Gastrocnemius medialis (tissue), 4 donors: ENCODE measurements around the gene RNF146. TPM values are rescaled to one million over a fixed set of nuclear protein-coding genes. Genes with fewer than 3 reads are reported as not detected.

Source experiments
- ATAC-seq, 2 donors: fragments of 150-250 bp; one replicate each; pipeline ENCODE4 v1.9.1; 2016
- DNase-seq, 2 donors: peaks; one replicate each; pipeline ENCODE4 v3.0.0-alpha.2; 2019
- H3K27ac ChIP-seq, 4 donors: fragments of 200-600 bp; sonication (generic); 1 replicate in 1 of 4; 2 replicates in 3 of 4; pipeline ENCODE4 v1.5.1; 2016 to 2018; ENCODE audit warnings: mild to moderate bottlenecking in 2 of 4, moderate library complexity in 1 of 4
- H3K27me3 ChIP-seq, 3 donors: fragments of 200-600 bp; sonication (generic) in 2 of 3; 1 replicate in 1 of 3; 2 replicates in 2 of 3; pipeline versions ENCODE4 v1.5.1 to v1.6.0; 2016 to 2019; ENCODE audit warnings: mild to moderate bottlenecking in 1 of 3, moderate library complexity in 1 of 3
- H3K36me3 ChIP-seq, 2 donors: fragments of 200-600 bp; sonication (generic) in 1 of 2; one replicate each; pipeline ENCODE4 v1.5.1; 2017 to 2018
- H3K4me1 ChIP-seq, 2 donors: fragments of 200-600 bp; sonication (generic) in 1 of 2; one replicate each; pipeline ENCODE4 v1.5.1; 2016 to 2017; ENCODE audit warnings: mild to moderate bottlenecking in 2 of 2
- H3K4me3 ChIP-seq, 4 donors: fragments of 200-600 bp; sonication (generic) in 3 of 4; 1 replicate in 1 of 4; 2 replicates in 3 of 4; pipeline ENCODE4 v1.5.1; 2016 to 2019; ENCODE audit warnings: mild to moderate bottlenecking in 2 of 4
- H3K9me3 ChIP-seq, 3 donors: fragments of 200-600 bp; sonication (generic) in 2 of 3; 1 replicate in 1 of 3; 2 replicates in 2 of 3; pipeline ENCODE4 v1.5.1; 2016 to 2019
- POLR2A ChIP-seq, 2 donors: fragments of 450-650 bp; IDR thresholded peaks; one replicate each; pipeline ENCODE4 v1.6.1; 2017; ENCODE audit warnings: antibody characterized with exemption in 2 of 2, mild to moderate bottlenecking in 2 of 2, moderate library complexity in 2 of 2
- in situ Hi-C, 4 donors: fragments of 200-750 bp; cut with MboI; loops; one replicate each; pipeline versions ENCODE4 v1.15.0 to v1.8.0; 2017; ENCODE audit warnings: low sequenced_read_pairs in 4 of 4
- intact Hi-C: fragments of 100-400 bp; cut with DNase I; formaldehyde crosslinking; loops from one replicate; pipeline ENCODE4 v1.15.1; 2023; ENCODE audit warnings: low total_unique reads
- total RNA-seq, 4 donors: library from RNA; depleted of rRNA; stranded (reverse); fragments of >200 nt; gene quantifications; one replicate each; pipeline versions ENCODE4 v1.1.0 to v1.2.3, GENCODE V29; 2016
- TF ChIP-seq, protein P1 (sequence below), 5 experiments: fragments of 450-650 bp in 3 of 5; fragments of 200-600 bp in 2 of 5; sonication (generic) in 2 of 5; IDR thresholded peaks in 4 of 5; conservative IDR thresholded peaks in 1 of 5; 1 replicate in 4 of 5; 2 replicates in 1 of 5; pipeline ENCODE4 v1.5.1; 2016 to 2019; ENCODE audit warnings: antibody characterized with exemption in 5 of 5, mild to moderate bottlenecking in 3 of 5, moderate library complexity in 3 of 5

Gene RNF146
- total RNA-seq, 4 donors from 2014 or later = 36.3 to 82.3 (median 56.8) TPM

DNA sequence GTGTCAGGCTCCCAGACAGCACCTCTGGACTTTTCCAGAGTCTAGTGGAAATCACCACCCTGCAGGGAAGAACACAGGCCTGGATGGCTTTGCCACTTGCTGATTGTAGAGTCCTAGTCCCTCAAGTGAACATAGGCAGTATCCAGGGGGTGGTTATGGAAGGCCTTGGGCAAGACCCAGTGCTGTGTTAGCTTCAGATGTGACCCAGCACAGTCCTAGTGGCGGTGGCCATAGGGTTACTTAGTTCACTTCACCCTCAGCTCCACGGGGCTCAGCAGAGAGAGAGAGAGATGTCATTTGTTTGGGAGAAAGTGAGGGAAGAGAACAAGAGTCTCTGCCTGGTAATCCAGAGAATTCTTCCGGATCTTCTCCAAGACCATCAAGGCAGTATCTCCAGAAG lies 37.3 kb downstream of the RNF146 start:
- H3K27me3 ChIP-seq = no peaks in the 10 kb centered on the region
- no peak overlapping the region for H3K27ac ChIP-seq
- no peaks in the 10 kb centered on the region for H3K9me3 ChIP-seq
- DNase-seq (no peak), ATAC-seq (no peak)
- in situ Hi-C loops = loop anchor here in 3 of 4 donors (10.0 kb wide), 1 partner anchor 231 kb away; no protein-coding TSS in a partner anchor
- peaks cover 9 to 13% of the 10 kb centered on the region in 2 donors for H3K4me1 ChIP-seq
- intact Hi-C loops = loop anchor here (2.0 to 5.0 kb wide), 3 partner anchors 117 to 233 kb away; no protein-coding TSS in a partner anchor
- no peaks in the 10 kb centered on the region for H3K36me3 ChIP-seq
- TF ChIP-seq POLR2A (IDR thresholded peaks at IDR 0.05) = no peak
- TF ChIP-seq, protein P1, sequence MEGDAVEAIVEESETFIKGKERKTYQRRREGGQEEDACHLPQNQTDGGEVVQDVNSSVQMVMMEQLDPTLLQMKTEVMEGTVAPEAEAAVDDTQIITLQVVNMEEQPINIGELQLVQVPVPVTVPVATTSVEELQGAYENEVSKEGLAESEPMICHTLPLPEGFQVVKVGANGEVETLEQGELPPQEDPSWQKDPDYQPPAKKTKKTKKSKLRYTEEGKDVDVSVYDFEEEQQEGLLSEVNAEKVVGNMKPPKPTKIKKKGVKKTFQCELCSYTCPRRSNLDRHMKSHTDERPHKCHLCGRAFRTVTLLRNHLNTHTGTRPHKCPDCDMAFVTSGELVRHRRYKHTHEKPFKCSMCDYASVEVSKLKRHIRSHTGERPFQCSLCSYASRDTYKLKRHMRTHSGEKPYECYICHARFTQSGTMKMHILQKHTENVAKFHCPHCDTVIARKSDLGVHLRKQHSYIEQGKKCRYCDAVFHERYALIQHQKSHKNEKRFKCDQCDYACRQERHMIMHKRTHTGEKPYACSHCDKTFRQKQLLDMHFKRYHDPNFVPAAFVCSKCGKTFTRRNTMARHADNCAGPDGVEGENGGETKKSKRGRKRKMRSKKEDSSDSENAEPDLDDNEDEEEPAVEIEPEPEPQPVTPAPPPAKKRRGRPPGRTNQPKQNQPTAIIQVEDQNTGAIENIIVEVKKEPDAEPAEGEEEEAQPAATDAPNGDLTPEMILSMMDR (IDR thresholded peaks at IDR 0.05 in 4 of 5, conservative IDR thresholded peaks at IDR 0.05 in 1 of 5) = no peak
- no peak overlapping the region for H3K4me3 ChIP-seq

DNA sequence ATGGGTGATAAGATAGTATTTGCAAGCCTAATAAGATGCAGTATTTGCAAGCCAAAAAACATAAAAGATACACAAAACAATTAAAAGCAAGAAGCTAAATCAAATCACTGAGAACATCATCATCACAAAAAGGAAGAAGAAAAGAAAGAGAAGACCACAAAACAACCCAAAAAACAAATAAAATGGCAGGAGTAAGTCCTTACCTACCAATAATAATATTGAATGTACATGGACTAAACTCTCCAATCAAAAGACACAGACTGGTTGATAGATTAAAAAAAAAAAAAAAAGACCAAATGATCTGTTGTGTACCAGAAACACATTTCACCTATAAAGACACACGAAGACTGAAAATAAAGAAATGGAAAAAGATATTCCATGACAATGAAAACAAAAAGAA lies 39.1 kb downstream of the RNF146 start:
- in situ Hi-C loops (loop anchor here in 3 of 4 donors (10.0 kb wide), 1 partner anchor 229 kb away; no protein-coding TSS in a partner anchor), intact Hi-C loops (no loop called here)
- no peak overlapping the region for H3K4me3 ChIP-seq
- no peaks in the 10 kb centered on the region for H3K27me3 ChIP-seq
- no peak for TF ChIP-seq POLR2A (IDR thresholded peaks at IDR 0.05)
- TF ChIP-seq, protein P1 (IDR thresholded peaks at IDR 0.05 in 4 of 5, conservative IDR thresholded peaks at IDR 0.05 in 1 of 5) = no peak
- H3K9me3 ChIP-seq = no peaks in the 10 kb centered on the region
- no peaks in the 10 kb centered on the region for H3K36me3 ChIP-seq
- ATAC-seq (no peak), DNase-seq (no peak)
- H3K4me1 ChIP-seq = peaks cover 9 to 10% of the 10 kb centered on the region in 2 donors
- no peak overlapping the region for H3K27ac ChIP-seq

DNA sequence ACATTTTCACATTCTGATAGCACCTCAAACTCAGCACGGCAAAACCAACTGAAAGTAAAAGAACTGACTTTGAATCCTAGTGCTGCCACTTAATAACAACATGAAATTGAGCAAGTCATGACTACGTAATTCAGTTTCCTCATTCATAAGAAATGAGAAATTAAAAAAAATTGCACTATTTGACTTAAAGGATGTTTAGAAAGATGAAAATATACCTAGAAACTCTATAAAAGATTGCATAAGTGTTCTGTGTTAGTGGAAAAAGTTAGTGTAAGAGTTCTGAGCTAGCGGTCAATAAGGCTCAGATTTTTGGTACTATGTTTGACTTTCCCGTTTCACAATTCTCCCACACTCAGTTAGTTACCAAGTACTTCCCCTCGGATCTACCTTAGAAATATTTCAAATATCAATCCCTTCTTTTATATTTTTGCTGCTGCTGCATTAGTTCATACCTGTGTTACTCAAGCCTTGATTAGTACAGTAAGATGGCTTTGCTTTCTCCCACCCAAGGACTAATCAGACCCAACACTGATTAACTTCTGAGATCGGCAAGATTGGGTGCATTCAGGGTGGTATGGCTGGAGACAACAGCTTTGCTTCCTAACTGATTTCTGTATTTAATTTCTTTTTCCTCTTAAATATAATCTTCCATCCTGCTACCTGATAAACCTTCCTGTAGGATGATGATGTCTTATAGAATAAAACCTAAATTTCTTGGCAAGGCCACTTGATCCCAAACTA lies 50.9 kb downstream of the RNF146 start:
- in situ Hi-C loops = no loop called here
- TF ChIP-seq, protein P1 (IDR thresholded peaks at IDR 0.05 in 4 of 5, conservative IDR thresholded peaks at IDR 0.05 in 1 of 5) = no peak
- no peak for TF ChIP-seq POLR2A (IDR thresholded peaks at IDR 0.05)

DNA sequence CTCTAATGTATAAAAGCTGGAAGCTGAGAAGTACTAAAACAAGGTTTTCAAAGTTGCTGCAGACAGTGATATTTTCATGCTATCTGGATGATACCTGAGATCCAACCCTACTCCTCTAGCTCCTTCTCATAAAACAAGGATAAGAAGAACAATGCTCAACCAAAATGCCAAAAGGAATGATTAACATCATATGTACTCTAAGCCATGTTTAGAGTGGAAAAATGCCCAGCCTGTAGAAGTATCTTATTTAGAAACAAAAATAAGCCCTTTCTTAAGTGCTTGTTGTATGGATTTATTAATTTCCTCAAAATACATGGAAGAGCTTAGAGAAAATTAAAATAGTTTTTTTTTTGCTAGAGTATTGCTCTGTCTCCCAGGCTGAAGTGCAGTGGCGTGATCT lies 53.0 kb downstream of the RNF146 start:
- intact Hi-C loops (no loop called here), in situ Hi-C loops (no loop called here)
- ATAC-seq (no peak), DNase-seq (no peak)
- H3K4me3 ChIP-seq = no peak overlapping the region
- no peaks in the 10 kb centered on the region for H3K9me3 ChIP-seq
- no peak overlapping the region for H3K27ac ChIP-seq
- TF ChIP-seq POLR2A (IDR thresholded peaks at IDR 0.05) = no peak
- TF ChIP-seq, protein P1 (IDR thresholded peaks at IDR 0.05 in 4 of 5, conservative IDR thresholded peaks at IDR 0.05 in 1 of 5) = no peak
- H3K36me3 ChIP-seq = peaks cover 0 to 11% of the 10 kb centered on the region in 2 donors
- no peaks in the 10 kb centered on the region for H3K4me1 ChIP-seq
- no peaks in the 10 kb centered on the region for H3K27me3 ChIP-seq

More for the DNA sequence above, 50.9 kb downstream of the RNF146 start:
- Histone ChIP-seq H3K4me3 (no peak overlapping the region), H3K27me3 (no peaks in the 10 kb centered on the region), H3K36me3 (peaks cover 0 to 18% of the 10 kb centered on the region in 2 donors), H3K27ac (no peak overlapping the region), H3K9me3 (no peaks in the 10 kb centered on the region), H3K4me1 (no peaks in the 10 kb centered on the region)
- no peak for DNase-seq
- ATAC-seq = no peak
- intact Hi-C loops = no loop called here
